NCI-H187 (cell line): Measurements from ENCODE around the gene CD44.

ENCODE experiments used
- DNase-seq, 2 experiments: peaks; one replicate each; lab custom pipeline; 2025; lab: John Stamatoyannopoulos, UW

CD44 gene

GRCh38 chr11:35261197-35261596 lies 122.2 kb downstream of the CD44 start:
- no peak for DNase-seq

GRCh38 chr11:35262056-35262455 lies 123.1 kb downstream of the CD44 start:
- DNase-seq, result no peak

- no peak for DNase-seq
Measured at GRCh38 chr11:35262735-35263134, 123.8 kb downstream of the CD44 start.

GRCh38 chr11:35265755-35266454 lies 126.9 kb downstream of the CD44 start:
- no peak for DNase-seq

- DNase-seq, result no peak
Measured at GRCh38 chr11:35267504-35267903, 128.5 kb downstream of the CD44 start.

- no peak for DNase-seq
Measured at GRCh38 chr11:35270342-35270741, 131.4 kb downstream of the CD44 start.

GRCh38 chr11:35271031-35271430 lies 132.1 kb downstream of the CD44 start:
- DNase-seq, result no peak

- no peak for DNase-seq
Measured at GRCh38 chr11:35272391-35272902, 133.5 kb downstream of the CD44 start.

- DNase-seq, result no peak
Measured at GRCh38 chr11:35274909-35275785, 136.2 kb downstream of the CD44 start.

GRCh38 chr11:35275786-35276170 lies 136.8 kb downstream of the CD44 start:
- no peak for DNase-seq

GRCh38 chr11:35276396-35277145 lies 137.6 kb downstream of the CD44 start:
- DNase-seq, result no peak

GRCh38 chr11:35277827-35278226 lies 138.9 kb downstream of the CD44 start:
- DNase-seq, result no peak

GRCh38 chr11:35280727-35281126 lies 141.8 kb downstream of the CD44 start:
- no peak for DNase-seq

GRCh38 chr11:35281169-35281688 lies 142.3 kb downstream of the CD44 start:
- DNase-seq, result no peak
